Sigmoid colon (tissue), 7 donors: Measurements from ENCODE around the gene FAU. TPM values are rescaled to one million over a fixed set of nuclear protein-coding genes. Genes with fewer than 3 reads are reported as not detected.

ENCODE experiments used
- DNase-seq: peaks from one replicate; pipeline ENCODE4 v3.0.0-alpha.2; 2019
- H3K27ac ChIP-seq, 4 donors: fragments of 200-600 bp; sonication (generic); one replicate each; pipeline ENCODE4 v1.5.1; 2016 to 2019; ENCODE audit warnings: mild to moderate bottlenecking in 1 of 4
- H3K27me3 ChIP-seq, 3 donors: fragments of 200-600 bp; sonication (generic); one replicate each; pipeline ENCODE4 v1.5.1; 2019; ENCODE audit warnings: mild to moderate bottlenecking in 1 of 3
- H3K36me3 ChIP-seq, 4 donors: fragments of 200-600 bp; sonication (generic); one replicate each; pipeline ENCODE4 v1.5.1; 2016 to 2019
- H3K4me1 ChIP-seq, 4 donors: fragments of 200-600 bp; sonication (generic); one replicate each; pipeline ENCODE4 v1.5.1; 2017 to 2019
- H3K4me3 ChIP-seq, 4 donors: fragments of 200-600 bp; sonication (generic); one replicate each; pipeline ENCODE4 v1.5.1; 2017 to 2019; ENCODE audit warnings: mild to moderate bottlenecking in 2 of 4, moderate library complexity in 1 of 4
- H3K9me3 ChIP-seq, 4 donors: fragments of 200-600 bp in 3 of 4; sonication (generic) in 3 of 4; one replicate each; pipeline versions ENCODE4 v1.5.1 to v1.6.1; 2013 to 2019
- CTCF ChIP-seq, 4 experiments: fragments of 450-650 bp in 3 of 4; fragments of 200-600 bp in 1 of 4; IDR thresholded peaks; one replicate each; pipeline ENCODE4 v1.5.1; 2016 to 2019; ENCODE audit warnings: antibody characterized with exemption in 4 of 4, mild to moderate bottlenecking in 3 of 4, moderate library complexity in 2 of 4
- WGBS, 2 donors: extraction: QIAGEN DNeasy Blood & Tissue Kit; methylation state at CpG; one replicate each; pipeline ENCODE4 v1.1.7; 2013; 5-methylcytosine and 5-hydroxymethylcytosine counted together
- intact Hi-C: fragments of 100-400 bp; cut with DNase I; formaldehyde crosslinking; loops from one replicate; pipeline ENCODE4 v1.15.1; 2023
- polyA plus RNA-seq, 3 donors: library from polyadenylated mRNA; stranded (reverse); fragments of 200-250 nt; gene quantifications; one replicate each; pipeline ENCODE4 v1.2.3, GENCODE V29; 2013
- small RNA-seq, 3 donors: library from RNA; depleted of rRNA; stranded (forward); fragments of <200 nt; gene quantifications; one replicate each; pipeline ENCODE3, GENCODE V24; 2016
- total RNA-seq, 4 donors: library from RNA; depleted of rRNA; stranded (reverse); fragments of >200 nt; gene quantifications; one replicate each; pipeline ENCODE4 v1.1.0, GENCODE V29; 2016
- donor health status: healthy with polysubstance abuse.
- donor health status: Bipolar disorder and iron deficiency.
- donor health status: healthy.

FAU gene
- total and polyA plus RNA-seq, 7 donors, result 811 to 1,561 (median 1,235) TPM

DNA sequence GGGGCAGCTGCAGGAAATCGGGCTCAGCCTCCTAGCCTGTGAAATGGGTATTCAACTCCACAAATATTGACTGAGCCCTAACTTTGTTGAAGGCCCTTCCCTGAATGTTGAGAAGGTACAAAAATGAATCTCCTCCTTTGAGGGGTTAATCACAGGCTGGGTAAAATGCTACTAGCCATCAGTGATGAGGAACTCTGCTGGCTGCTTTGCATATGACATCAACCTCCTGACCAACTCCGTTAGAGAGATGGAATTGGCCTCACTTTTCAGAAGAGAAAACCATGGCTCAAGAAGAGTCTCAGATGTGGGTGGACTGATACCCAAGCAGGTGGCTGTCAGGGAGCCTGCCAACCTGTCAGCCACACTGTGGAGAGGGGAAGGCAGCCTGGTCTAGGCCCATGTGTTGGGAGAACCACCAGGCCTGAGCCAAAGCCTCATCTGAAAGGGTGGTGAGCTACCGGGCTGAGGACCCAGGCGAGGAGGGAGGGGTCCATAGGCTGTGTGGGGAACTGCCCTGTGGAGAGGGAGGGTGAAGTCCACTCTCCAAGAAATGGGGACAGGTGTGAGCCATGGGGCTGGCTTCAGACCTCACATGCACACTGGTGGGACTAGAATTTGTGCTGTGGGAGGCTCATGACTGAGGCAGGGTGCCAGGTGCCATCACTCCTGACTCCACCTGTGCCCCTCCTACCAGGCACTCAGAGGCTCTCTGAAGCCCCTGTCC, 49.9 kb downstream of the FAU start:
- DNase-seq, result no peak
- Histone ChIP-seq H3K27me3 (no peaks in the 10 kb centered on the region), H3K36me3 (no peaks in the 10 kb centered on the region), H3K4me1 (no peaks in the 10 kb centered on the region), H3K4me3 (no peak overlapping the region), H3K27ac (no peak overlapping the region), H3K9me3 (no peaks in the 10 kb centered on the region)
- intact Hi-C loops, result no loop called here
- whole genome bisulfite sequencing, 2 donors, result 62 to 74% methylated on average over 4 of the region's 4 CpGs
- no peak for TF ChIP-seq CTCF (IDR thresholded peaks at IDR 0.05)

Small RNAs within 50 kb of the gene (small RNA-seq; reads per million reads assigned to genes)
- gene HIGD1AP10 (0 reads per million in 3 donors), gene PDCL2P2 (0 reads per million in 3 donors), gene RNU2-23P (0.11 to 2.3 (median 0.12) reads per million in 3 donors)

Other genes starting within 250 kb of the FAU start
- 10 to 100 TPM; 38.5 to 73.1 (median 44.1) TPM for gene EHD1, start 243.5 kb downstream of the FAU start, total RNA-seq
- gene EHD1, start 243.5 kb downstream of the FAU start, polyA plus RNA-seq, result 10 to 100 TPM; 27.0 to 54.0 (median 29.4) TPM
- gene ATG2A, start 204.9 kb downstream of the FAU start, total RNA-seq, result 10 to 100 TPM; 12.1 to 22.7 (median 14.4) TPM
- 10 to 100 TPM; 13.2 to 27.6 (median 19.4) TPM for gene ATG2A, start 204.9 kb downstream of the FAU start, polyA plus RNA-seq
- 10 to 100 TPM; 17.8 to 27.3 (median 21.3) TPM for gene PPP2R5B, start 197.4 kb downstream of the FAU start, total RNA-seq
- gene PPP2R5B, start 197.4 kb downstream of the FAU start, polyA plus RNA-seq, result 10 to 100 TPM; 15.6 to 23.4 (median 18.1) TPM
- 1 to 10 TPM in 1 of 4 donors, not detected in 3; 2.9 TPM for gene GPHA2, start 186.2 kb downstream of the FAU start, total RNA-seq
- under 1 TPM in 1 of 3 donors, not detected in 2; 0.47 TPM for gene GPHA2, start 186.2 kb downstream of the FAU start, polyA plus RNA-seq
- gene MAJIN, start 150.0 kb downstream of the FAU start, total RNA-seq, result not detected
- gene MAJIN, start 150.0 kb downstream of the FAU start, polyA plus RNA-seq, result under 1 TPM in 1 of 3 donors, not detected in 2; 0.25 TPM
- 1 to 10 TPM; 1.8 to 4.7 (median 3.7) TPM for gene BATF2, start 125.2 kb downstream of the FAU start, total RNA-seq
- gene BATF2, start 125.2 kb downstream of the FAU start, polyA plus RNA-seq, result 10 to 100 TPM; 11.6 to 31.3 (median 14.4) TPM
- gene ARL2, start 108.0 kb downstream of the FAU start, total RNA-seq, result 100 to 1,000 TPM in 3 of 4 donors, 10 to 100 TPM in 1; 99.2 to 157 (median 136) TPM
- 100 to 1,000 TPM in 2 of 3 donors, 10 to 100 TPM in 1; 92.9 to 124 (median 117) TPM for gene ARL2, start 108.0 kb downstream of the FAU start, polyA plus RNA-seq
- 10 to 100 TPM; 20.1 to 36.6 (median 25.2) TPM for gene SNX15, start 94.7 kb downstream of the FAU start, total RNA-seq
- gene SNX15, start 94.7 kb downstream of the FAU start, polyA plus RNA-seq, result 10 to 100 TPM; 21.8 to 31.4 (median 28.8) TPM
- 10 to 100 TPM in 3 of 4 donors, 1 to 10 TPM in 1; 9.1 to 17.8 (median 14.1) TPM for gene SAC3D1, start 80.9 kb downstream of the FAU start, total RNA-seq
- gene SAC3D1, start 80.9 kb downstream of the FAU start, polyA plus RNA-seq, result 10 to 100 TPM; 10.2 to 20.3 (median 10.9) TPM
- 10 to 100 TPM; 29.9 to 73.1 (median 46.2) TPM for gene NAALADL1, start 63.6 kb downstream of the FAU start, total RNA-seq
- gene NAALADL1, start 63.6 kb downstream of the FAU start, polyA plus RNA-seq, result 10 to 100 TPM in 2 of 3 donors, 1 to 10 TPM in 1; 8.8 to 26.4 (median 16.2) TPM
- 1 to 10 TPM in 2 of 4 donors, under 1 TPM in 1, not detected in 1; 0.33 to 7.5 (median 3.3) TPM for gene CDCA5, start 38.1 kb downstream of the FAU start, total RNA-seq
- gene CDCA5, start 38.1 kb downstream of the FAU start, polyA plus RNA-seq, result 10 to 100 TPM in 1 of 3 donors, 1 to 10 TPM in 2; 1.2 to 21.5 (median 6.0) TPM
- gene ZFPL1, start 37.9 kb downstream of the FAU start, total RNA-seq, result 10 to 100 TPM; 26.1 to 38.8 (median 36.9) TPM
- gene ZFPL1, start 37.9 kb downstream of the FAU start, polyA plus RNA-seq, result 10 to 100 TPM; 48.6 to 61.5 (median 52.9) TPM
- 100 to 1,000 TPM; 211 to 752 (median 281) TPM for gene VPS51, start 25.9 kb downstream of the FAU start, total RNA-seq
- gene VPS51, start 25.9 kb downstream of the FAU start, polyA plus RNA-seq, result 100 to 1,000 TPM in 2 of 3 donors, 10 to 100 TPM in 1; 86.2 to 180 (median 108) TPM
- 10 to 100 TPM; 15.6 to 20.3 (median 17.5) TPM for gene TM7SF2, start 10.3 kb downstream of the FAU start, total RNA-seq
- 10 to 100 TPM in 2 of 3 donors, 1 to 10 TPM in 1; 3.6 to 43.2 (median 10.2) TPM for gene TM7SF2, start 10.3 kb downstream of the FAU start, polyA plus RNA-seq
- 10 to 100 TPM; 13.6 to 16.3 (median 15.0) TPM for gene ZNHIT2, start 4.4 kb downstream of the FAU start, total RNA-seq
- gene ZNHIT2, start 4.4 kb downstream of the FAU start, polyA plus RNA-seq, result 10 to 100 TPM in 1 of 3 donors, 1 to 10 TPM in 2; 8.3 to 12.7 (median 9.6) TPM
- gene MRPL49, start 187 bp upstream of the FAU start, total RNA-seq, result 100 to 1,000 TPM in 1 of 4 donors, 10 to 100 TPM in 3; 41.5 to 104 (median 72.4) TPM
- gene MRPL49, start 187 bp upstream of the FAU start, polyA plus RNA-seq, result 10 to 100 TPM; 63.7 to 76.3 (median 69.8) TPM
- gene SYVN1, start 12.4 kb upstream of the FAU start, total RNA-seq, result 10 to 100 TPM; 17.1 to 36.0 (median 24.3) TPM
- 10 to 100 TPM in 1 of 3 donors, 1 to 10 TPM in 2; 5.1 to 43.5 (median 7.2) TPM for gene SYVN1, start 12.4 kb upstream of the FAU start, polyA plus RNA-seq
- gene SPDYC, start 48.1 kb upstream of the FAU start, total RNA-seq, result not detected
- not detected for gene SPDYC, start 48.1 kb upstream of the FAU start, polyA plus RNA-seq
- gene CAPN1, start 59.8 kb upstream of the FAU start, total RNA-seq, result 100 to 1,000 TPM in 3 of 4 donors, 10 to 100 TPM in 1; 84.5 to 193 (median 133) TPM
- 100 to 1,000 TPM; 156 to 245 (median 210) TPM for gene CAPN1, start 59.8 kb upstream of the FAU start, polyA plus RNA-seq
- 1 to 10 TPM; 3.6 to 8.8 (median 4.8) TPM for gene POLA2, start 139.8 kb upstream of the FAU start, total RNA-seq
- gene POLA2, start 139.8 kb upstream of the FAU start, polyA plus RNA-seq, result 10 to 100 TPM in 1 of 3 donors, 1 to 10 TPM in 2; 4.6 to 13.4 (median 5.4) TPM
- gene CDC42EP2, start 192.7 kb upstream of the FAU start, total RNA-seq, result 10 to 100 TPM; 11.0 to 29.1 (median 16.5) TPM
- 10 to 100 TPM in 2 of 3 donors, 1 to 10 TPM in 1; 8.8 to 15.0 (median 11.4) TPM for gene CDC42EP2, start 192.7 kb upstream of the FAU start, polyA plus RNA-seq
- gene DPF2, start 211.7 kb upstream of the FAU start, total RNA-seq, result 10 to 100 TPM; 28.5 to 51.2 (median 40.5) TPM
- gene DPF2, start 211.7 kb upstream of the FAU start, polyA plus RNA-seq, result 10 to 100 TPM; 13.8 to 25.4 (median 14.1) TPM
- under 1 TPM in 3 of 4 donors, not detected in 1; 0.14 to 0.36 (median 0.33) TPM for gene TIGD3, start 232.6 kb upstream of the FAU start, total RNA-seq
- gene TIGD3, start 232.6 kb upstream of the FAU start, polyA plus RNA-seq, result under 1 TPM in 2 of 3 donors, not detected in 1; 0.69 to 0.96 TPM